GM12892 (cell line): ENCODE results near the gene SERPINB10.

Experiments
- POLR2A ChIP-seq: IDR thresholded peaks from 2 replicates; pipeline ENCODE4 v1.6.1; 2011; ENCODE audit warnings: low read depth, low read length, control low read depth
- POLR2AphosphoS5 ChIP-seq: IDR thresholded peaks from 2 replicates; pipeline ENCODE4 v1.6.1; 2011; ENCODE audit warnings: low read depth, low read length, control low read depth
- TAF1 ChIP-seq: IDR thresholded peaks from 2 replicates; pipeline ENCODE4 v1.6.1; 2011; ENCODE audit warnings: low read depth, mild to moderate bottlenecking, control low read depth, low read length, borderline replicate concordance

GRCh38 chr18:63882333-63883141 lies 25.2 kb upstream of the SERPINB10 start:
- no peak for TF ChIP-seq POLR2AphosphoS5
- TF ChIP-seq POLR2A = no peak
- no peak for TF ChIP-seq TAF1
